Neural progenitor cell (in vitro differentiated cells): ENCODE results near the gene IDS. TPM values are rescaled to one million over a fixed set of nuclear protein-coding genes. Genes with fewer than 3 reads are reported as not detected.
"Not testable (repeated sequence)": the region's sequence is repeated elsewhere in the genome, so short reads cannot be mapped to it uniquely, and the experiment has no call there.

Experiments used
- DNase-seq: peaks from one replicate; pipeline ENCODE4 v3.0.0-alpha.2; 2016; ENCODE audit warnings: low spot score
- H2AFZ ChIP-seq: fragments of 200-600 bp; sonication (generic); replicated peaks from 2 replicates; pipeline ENCODE4 v1.6.1; 2016; ENCODE audit warnings: antibody characterized with exemption
- H3F3A ChIP-seq: fragments of 200-600 bp; sonication (generic); 2 replicates; pipeline ENCODE4 v1.6.1; 2016; ENCODE audit warnings: antibody characterized with exemption, low read depth
- H3K27ac ChIP-seq: fragments of 200-600 bp; sonication (generic); 2 replicates; pipeline ENCODE4 v1.5.1; 2016; ENCODE audit warnings: mild to moderate bottlenecking
- H3K27me3 ChIP-seq: fragments of 200-600 bp; sonication (generic); 2 replicates; pipeline ENCODE4 v1.6.1; 2016; ENCODE audit warnings: mild to moderate bottlenecking, moderate library complexity
- H3K36me3 ChIP-seq: fragments of 200-600 bp; sonication (generic); 2 replicates; pipeline ENCODE4 v1.5.1; 2016
- H3K4me1 ChIP-seq: fragments of 200-600 bp; sonication (generic); 2 replicates; pipeline ENCODE4 v1.6.1; 2016; ENCODE audit warnings: mixed run types
- H3K4me2 ChIP-seq: fragments of 200-600 bp; sonication (generic); 2 replicates; pipeline ENCODE4 v1.6.1; 2016
- H3K4me3 ChIP-seq: fragments of 200-600 bp; sonication (generic); 2 replicates; pipeline ENCODE4 v1.5.1; 2016
- H3K79me2 ChIP-seq: fragments of 200-600 bp; sonication (generic); 2 replicates; pipeline ENCODE4 v1.6.1; 2016; ENCODE audit warnings: low read depth
- H3K9ac ChIP-seq: fragments of 200-600 bp; sonication (generic); 2 replicates; pipeline ENCODE4 v1.6.1; 2016
- H3K9me3 ChIP-seq: fragments of 200-600 bp; sonication (generic); 2 replicates; pipeline ENCODE4 v1.5.1; 2016; ENCODE audit warnings: low read depth
- H4K20me1 ChIP-seq: fragments of 200-600 bp; sonication (generic); 2 replicates; pipeline ENCODE4 v1.6.1; 2016; ENCODE audit warnings: low read depth
- H3K27ac Mint-ChIP-seq: 3 replicates; pipeline ENCODE4 v1.8.0; 2021; ENCODE audit warnings: mixed read lengths
- H3K27me3 Mint-ChIP-seq: 2 replicates; pipeline ENCODE4 v1.8.0; 2022; ENCODE audit warnings: low read depth, mild to moderate bottlenecking, inconsistent platforms, moderate library complexity, mixed read lengths; ENCODE audit not compliant: insufficient read depth
- H3K36me3 Mint-ChIP-seq: 3 replicates; pipeline ENCODE4 v1.8.0; 2021; ENCODE audit warnings: mixed read lengths
- H3K4me1 Mint-ChIP-seq: 3 replicates; pipeline ENCODE4 v1.8.0; 2021; ENCODE audit warnings: mixed read lengths
- H3K4me3 Mint-ChIP-seq: 3 replicates; pipeline ENCODE4 v1.8.0; 2021; ENCODE audit warnings: mild to moderate bottlenecking, moderate library complexity, mixed read lengths
- H3K9me3 Mint-ChIP-seq: 3 replicates; pipeline ENCODE4 v1.8.0; 2020; ENCODE audit warnings: mixed read lengths
- EZH2 ChIP-seq: fragments of 200-600 bp; sonication (generic); IDR thresholded peaks from 2 replicates; pipeline ENCODE4 v1.6.1; 2017; ENCODE audit warnings: antibody characterized with exemption, mild to moderate bottlenecking, moderate library complexity
- EZH2phosphoT487 ChIP-seq: fragments of 200-600 bp; sonication (generic); IDR thresholded peaks from 2 replicates; pipeline ENCODE4 v1.6.1; 2017; ENCODE audit warnings: antibody characterized with exemption
- total RNA-seq: library from RNA; depleted of rRNA; stranded (reverse); fragments of >200 nt; gene quantifications from 2 replicates; pipeline ENCODE4 v1.2.3, GENCODE V29; 2015; ENCODE audit warnings: low replicate concordance
- TF ChIP-seq, protein P1 (sequence below): fragments of 200-600 bp; sonication (generic); IDR thresholded peaks from 2 replicates; pipeline ENCODE4 v1.5.1; 2017; ENCODE audit warnings: antibody characterized with exemption, mild to moderate bottlenecking

Gene IDS
- total RNA-seq, 1 donor from 2014 or later, result 14.5 TPM

DNA sequence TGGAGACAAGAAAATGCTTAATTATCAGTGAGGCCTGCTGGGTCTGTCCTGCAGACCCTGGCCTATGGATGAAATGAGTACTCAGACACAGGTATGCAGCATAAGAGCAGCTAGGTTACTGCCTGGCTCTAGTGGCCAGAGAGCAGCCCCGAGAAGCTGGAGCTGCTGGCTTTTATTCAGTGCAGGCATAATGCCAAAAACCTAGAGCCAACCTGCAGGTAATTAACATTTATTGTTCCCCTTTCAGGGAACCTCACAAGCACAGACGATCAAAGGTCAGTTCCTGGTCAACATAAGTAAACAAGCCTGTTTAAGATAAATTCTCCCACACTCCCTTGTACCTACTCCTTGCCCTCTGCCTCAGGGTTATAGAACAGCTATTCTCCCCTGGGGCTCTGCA, 13.3 kb downstream of the IDS start:
- no peak for TF ChIP-seq EZH2phosphoT487
- TF ChIP-seq, protein P1, sequence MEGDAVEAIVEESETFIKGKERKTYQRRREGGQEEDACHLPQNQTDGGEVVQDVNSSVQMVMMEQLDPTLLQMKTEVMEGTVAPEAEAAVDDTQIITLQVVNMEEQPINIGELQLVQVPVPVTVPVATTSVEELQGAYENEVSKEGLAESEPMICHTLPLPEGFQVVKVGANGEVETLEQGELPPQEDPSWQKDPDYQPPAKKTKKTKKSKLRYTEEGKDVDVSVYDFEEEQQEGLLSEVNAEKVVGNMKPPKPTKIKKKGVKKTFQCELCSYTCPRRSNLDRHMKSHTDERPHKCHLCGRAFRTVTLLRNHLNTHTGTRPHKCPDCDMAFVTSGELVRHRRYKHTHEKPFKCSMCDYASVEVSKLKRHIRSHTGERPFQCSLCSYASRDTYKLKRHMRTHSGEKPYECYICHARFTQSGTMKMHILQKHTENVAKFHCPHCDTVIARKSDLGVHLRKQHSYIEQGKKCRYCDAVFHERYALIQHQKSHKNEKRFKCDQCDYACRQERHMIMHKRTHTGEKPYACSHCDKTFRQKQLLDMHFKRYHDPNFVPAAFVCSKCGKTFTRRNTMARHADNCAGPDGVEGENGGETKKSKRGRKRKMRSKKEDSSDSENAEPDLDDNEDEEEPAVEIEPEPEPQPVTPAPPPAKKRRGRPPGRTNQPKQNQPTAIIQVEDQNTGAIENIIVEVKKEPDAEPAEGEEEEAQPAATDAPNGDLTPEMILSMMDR, result no peak
- TF ChIP-seq EZH2, result no peak
- Mint-ChIP-seq H3K9me3 (peaks cover 2% of the 10 kb centered on the region), H3K27ac (no peak overlapping the region), H3K4me3 (no peak overlapping the region), H3K4me1 (no peaks in the 10 kb centered on the region), H3K27me3 (no peaks in the 10 kb centered on the region), H3K36me3 (peaks cover 21% of the 10 kb centered on the region)
- H3K27me3 ChIP-seq, result no peaks in the 10 kb centered on the region
- H3K9ac ChIP-seq, result no peak overlapping the region
- no peaks in the 10 kb centered on the region for H3K9me3 ChIP-seq
- no peak overlapping the region for H3K4me3 ChIP-seq
- H3F3A ChIP-seq, result no peaks in the 10 kb centered on the region
- no peak overlapping the region for H2AFZ ChIP-seq
- H3K36me3 ChIP-seq, result no peaks in the 10 kb centered on the region
- no peak for DNase-seq
- H3K4me2 ChIP-seq, result no peak overlapping the region
- no peaks in the 10 kb centered on the region for H3K79me2 ChIP-seq
- no peak overlapping the region for H3K27ac ChIP-seq
- no peaks in the 10 kb centered on the region for H4K20me1 ChIP-seq
- no peaks in the 10 kb centered on the region for H3K4me1 ChIP-seq

DNA sequence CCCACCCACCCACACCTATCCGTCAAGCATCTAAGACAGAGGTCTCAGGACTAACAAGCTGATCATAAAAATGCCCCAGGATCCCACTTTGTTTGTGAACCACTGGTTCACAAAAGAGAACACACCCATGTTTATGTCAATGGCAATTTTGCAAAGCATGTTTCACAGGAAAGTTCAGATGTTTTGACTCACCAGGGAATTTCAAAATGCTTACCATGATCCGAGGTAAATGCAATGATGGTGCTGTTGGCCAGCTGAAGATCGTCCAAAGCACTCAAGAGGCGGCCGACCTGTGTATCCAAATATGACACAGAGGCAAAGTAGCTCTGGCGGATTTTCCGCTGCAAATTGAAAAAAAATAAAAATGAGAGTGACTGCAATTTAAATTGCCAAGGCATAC, 15.0 kb downstream of the IDS start:
- H3F3A ChIP-seq, result no peaks in the 10 kb centered on the region
- no peak for DNase-seq
- Mint-ChIP-seq H3K36me3 (peaks cover 27% of the 10 kb centered on the region), H3K27me3 (no peaks in the 10 kb centered on the region), H3K4me1 (no peaks in the 10 kb centered on the region), H3K4me3 (no peak overlapping the region), H3K9me3 (peaks cover 2% of the 10 kb centered on the region), H3K27ac (no peak overlapping the region)
- TF ChIP-seq EZH2phosphoT487, result no peak
- TF ChIP-seq, protein P1, result no peak
- no peak for TF ChIP-seq EZH2
- no peak overlapping the region for H3K27ac ChIP-seq
- H3K4me1 ChIP-seq, result no peaks in the 10 kb centered on the region
- no peaks in the 10 kb centered on the region for H3K27me3 ChIP-seq
- H3K4me3 ChIP-seq, result no peak overlapping the region
- H3K36me3 ChIP-seq, result no peaks in the 10 kb centered on the region
- H3K9ac ChIP-seq, result no peak overlapping the region
- no peaks in the 10 kb centered on the region for H4K20me1 ChIP-seq
- no peaks in the 10 kb centered on the region for H3K9me3 ChIP-seq
- no peaks in the 10 kb centered on the region for H3K79me2 ChIP-seq
- H2AFZ ChIP-seq, result no peak overlapping the region
- H3K4me2 ChIP-seq, result no peak overlapping the region

DNA sequence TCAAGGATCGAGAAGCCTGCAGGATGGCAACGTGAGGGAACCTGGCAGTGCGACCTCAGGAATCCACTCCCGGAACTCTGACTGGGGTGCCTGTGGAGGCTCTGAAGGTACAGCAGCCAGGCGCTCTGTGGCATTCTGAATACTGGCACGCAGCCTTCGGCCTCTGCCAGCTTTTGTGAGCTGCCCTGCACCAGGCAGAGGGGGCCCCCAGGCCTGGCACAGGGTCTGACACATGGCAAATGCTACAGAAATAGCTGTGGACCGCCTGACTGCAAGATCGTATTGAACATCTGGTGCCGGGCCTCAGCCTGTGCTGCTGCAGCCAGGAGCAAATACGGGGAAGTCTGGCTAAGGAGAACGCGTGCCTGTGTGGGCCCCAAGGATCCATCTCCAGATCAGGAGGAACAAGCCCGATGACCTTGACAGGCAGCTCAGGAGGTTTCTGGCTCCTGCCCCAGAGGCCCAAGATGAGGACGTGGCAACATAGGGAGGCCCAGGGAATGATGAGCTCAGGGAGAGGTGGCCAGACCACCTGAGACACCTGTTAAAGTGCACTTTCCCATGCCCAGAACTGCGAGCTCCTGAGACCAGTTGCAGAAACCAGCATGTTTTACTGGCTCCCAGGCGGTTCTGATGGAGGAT, 16.6 kb downstream of the IDS start:
- not testable (repeated sequence) for H3K4me1 Mint-ChIP-seq, H3K4me3 Mint-ChIP-seq, H3K9ac ChIP-seq, H3K27me3 ChIP-seq, H3F3A ChIP-seq, H3K9me3 ChIP-seq, DNase-seq, H2AFZ ChIP-seq, H3K27me3 Mint-ChIP-seq, H3K4me3 ChIP-seq, H3K27ac Mint-ChIP-seq, H3K4me2 ChIP-seq, H3K36me3 ChIP-seq, H4K20me1 ChIP-seq, H3K9me3 Mint-ChIP-seq, H3K4me1 ChIP-seq, H3K27ac ChIP-seq, H3K79me2 ChIP-seq
- peaks cover 25% of the 10 kb centered on the region for H3K36me3 Mint-ChIP-seq

DNA sequence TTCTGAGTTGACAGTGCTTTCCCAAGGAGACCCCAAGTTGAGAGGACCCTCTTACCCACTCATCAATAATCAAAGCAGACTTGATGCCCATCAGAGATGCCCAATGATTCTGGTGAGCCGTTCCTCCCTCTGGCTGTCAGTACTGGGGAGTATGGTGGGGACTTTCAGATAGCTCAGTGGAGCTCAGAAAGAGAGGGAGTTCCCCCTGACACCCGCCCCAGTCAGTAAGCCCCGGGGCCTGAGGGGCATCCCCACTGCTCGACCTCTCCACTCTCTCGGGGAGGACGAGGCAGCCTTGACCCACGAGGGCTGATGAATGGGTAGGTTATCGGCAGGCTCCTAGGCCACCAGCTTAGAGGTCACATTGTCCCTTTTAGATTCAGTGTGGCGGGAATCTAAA, 17.1 kb downstream of the IDS start:
- H3K9me3 Mint-ChIP-seq, H3K4me3 ChIP-seq, H3F3A ChIP-seq, H3K36me3 ChIP-seq, H3K4me2 ChIP-seq, H2AFZ ChIP-seq, H3K27me3 ChIP-seq, H3K9me3 ChIP-seq, H3K27ac ChIP-seq, H3K27ac Mint-ChIP-seq, DNase-seq, H3K4me3 Mint-ChIP-seq, H4K20me1 ChIP-seq, H3K79me2 ChIP-seq, H3K27me3 Mint-ChIP-seq, H3K9ac ChIP-seq, H3K4me1 ChIP-seq, H3K4me1 Mint-ChIP-seq: not testable (repeated sequence)
- H3K36me3 Mint-ChIP-seq, result peaks cover 25% of the 10 kb centered on the region
